K562 (cell line): Measurements from ENCODE around the gene CPT1B. TPM values are rescaled to one million over a fixed set of nuclear protein-coding genes. Genes with fewer than 3 reads are reported as not detected.
A peak's percentile ranks its signal among the peaks of the same experiment; 100 is the strongest.

Experiments used
- ATAC-seq: fragments of 200-7000 bp; cut with Tn5 transposase; 3 replicates; pipeline ENCODE4 v1.9.1; 2020; ENCODE audit warnings: moderate library complexity
- BruUV-seq: library from RNA; stranded (reverse); fragments of 400-500 nt; replicated peaks from 2 replicates; lab custom pipeline; 2021; lab: Mats Ljungman, UMichigan
- CTCF ChIA-PET: fragments of 300-600 bp; formaldehyde crosslinking; extraction: SDS; loops from one replicate; lab custom pipeline; 2021; ENCODE audit warnings: low intra/inter-chr PET ratio; lab: Yijun Ruan, JAX
- POLR2A ChIA-PET: fragments of 300-600, 350-650 bp; sonication (Branson Sonifier 250); formaldehyde crosslinking; extraction: SDS; loops from one replicate; lab custom pipeline; 2021; ENCODE audit warnings: antibody characterized with exemption, inconsistent platforms; lab: Yijun Ruan, JAX
- DNase-seq, 4 experiments: peaks; one replicate each; pipeline versions ENCODE4 v3.0.0 to v3.0.0-alpha.2; 2011 to 2018; ENCODE audit warnings: low spot score in 3 of 4, mixed read lengths in 3 of 4; ENCODE audit errors: extremely low read depth in 1 of 4
- FAIRE-seq: peaks from 2 replicates; lab custom pipeline; 2011; peaks lifted over from hg19 to GRCh38; lab: Jason Lieb, UNC
- H2AFZ ChIP-seq: 2 replicates; pipeline ENCODE4 v1.6.0; 2011; ENCODE audit warnings: low read depth, low read length, control low read depth, inconsistent platforms
- H3K27ac ChIP-seq: fragments of 200-600 bp; 3 replicates; pipeline ENCODE4 v1.8.0; 2011; ENCODE audit warnings: low read depth, mild to moderate bottlenecking, control low read depth, inconsistent platforms, low read length, moderate library complexity, mixed read lengths; ENCODE audit errors: extremely low read depth
- H3K27me3 ChIP-seq, 2 experiments: fragments of 300-600 bp in 1 of 2; 2 replicates in 1 of 2; 3 replicates in 1 of 2; pipeline versions ENCODE4 v1.6.0 to v1.8.0; 2011; ENCODE audit warnings: inconsistent platforms in 2 of 2, low read length in 2 of 2, mild to moderate bottlenecking in 1 of 2, mixed read lengths in 1 of 2, moderate library complexity in 1 of 2; ENCODE audit not compliant: control insufficient read depth in 2 of 2, insufficient read depth in 2 of 2
- H3K36me3 ChIP-seq: fragments of 300-600 bp; 3 replicates; pipeline ENCODE4 v1.8.0; 2011; ENCODE audit warnings: mild to moderate bottlenecking, low read length, inconsistent platforms; ENCODE audit not compliant: control insufficient read depth, insufficient read depth
- H3K4me1 ChIP-seq, 2 experiments: fragments of 200-600 bp in 1 of 2; replicated peaks in 1 of 2; 2 replicates in 1 of 2; 3 replicates in 1 of 2; pipeline versions ENCODE4 v1.5.1 to v1.8.0; 2011; ENCODE audit warnings: inconsistent platforms in 2 of 2, low read length in 2 of 2, mild to moderate bottlenecking in 1 of 2, mixed read lengths in 1 of 2, moderate library complexity in 1 of 2; ENCODE audit not compliant: control insufficient read depth in 2 of 2, insufficient read depth in 2 of 2
- H3K4me2 ChIP-seq: 2 replicates; pipeline ENCODE4 v1.6.1; 2011; ENCODE audit warnings: low read length, control low read depth, inconsistent platforms, mixed read lengths; ENCODE audit not compliant: insufficient read depth
- H3K4me3 ChIP-seq: fragments of 200-600 bp; sonication (generic), shearing (Covaris generic); 2 replicates; pipeline ENCODE4 v1.5.1; 2016; ENCODE audit warnings: control low read depth, inconsistent platforms
- H3K79me2 ChIP-seq: fragments of 200-600 bp; 3 replicates; pipeline ENCODE4 v1.8.0; 2011; ENCODE audit warnings: low read length, inconsistent platforms; ENCODE audit not compliant: control insufficient read depth, insufficient read depth
- H3K9ac ChIP-seq, 2 experiments: 2 replicates each; pipeline versions ENCODE4 v1.6.0 to v1.6.1; 2011; ENCODE audit warnings: low read depth in 2 of 2, low read length in 2 of 2, control low read depth in 1 of 2, inconsistent platforms in 1 of 2, mild to moderate bottlenecking in 1 of 2, mixed read lengths in 1 of 2; ENCODE audit not compliant: insufficient read depth in 1 of 2
- H3K9me1 ChIP-seq: one replicate; pipeline ENCODE4 v1.6.0; 2011; ENCODE audit warnings: inconsistent platforms, mild to moderate bottlenecking, low read length, moderate library complexity; ENCODE audit not compliant: control insufficient read depth, insufficient read depth
- H3K9me3 ChIP-seq: replicated peaks from 2 replicates; pipeline ENCODE4 v1.5.1; 2011; ENCODE audit warnings: low read depth, low read length, inconsistent platforms; ENCODE audit not compliant: control insufficient read depth, insufficient read depth
- H4K20me1 ChIP-seq: replicated peaks from 2 replicates; pipeline ENCODE4 v1.6.1; 2011; ENCODE audit warnings: low read length, inconsistent platforms, mixed read lengths; ENCODE audit not compliant: control insufficient read depth, insufficient read depth
- PRMT5 ChIP-seq: sonication (generic); formaldehyde crosslinking; IDR thresholded peaks from 2 replicates; pipeline ENCODE4 v1.5.0; 2020; ENCODE audit warnings: missing genetic modification reagents
- RFX1 ChIP-seq: fragments of 450-650 bp; IDR thresholded peaks from 2 replicates; pipeline ENCODE4 v1.6.1; 2016; ENCODE audit warnings: mild to moderate bottlenecking, moderate library complexity
- SREBF2 ChIP-seq: sonication (generic); formaldehyde crosslinking; IDR thresholded peaks from 2 replicates; pipeline ENCODE4 v1.4.0; 2020; ENCODE audit warnings: mild to moderate bottlenecking, missing genetic modification reagents
- ZMIZ1 ChIP-seq, 2 experiments: fragments of 150-350 bp in 1 of 2; IDR thresholded peaks; 2 replicates each; pipeline ENCODE4 v1.6.1; 2012 to 2016; ENCODE audit warnings: low read depth in 2 of 2, low read length in 2 of 2, mild to moderate bottlenecking in 1 of 2, moderate library complexity in 1 of 2
- ZNF175 ChIP-seq: fragments of 200-800 bp; sonication (Bioruptor generic); IDR thresholded peaks from 2 replicates; pipeline ENCODE4 v1.6.1; 2016; ENCODE audit warnings: low read depth, mild to moderate bottlenecking, missing genetic modification characterization, missing compliant biosample characterization
- ZZZ3 ChIP-seq: fragments of 450-650 bp; IDR thresholded peaks from 2 replicates; pipeline ENCODE4 v1.6.1; 2016; ENCODE audit warnings: antibody characterized with exemption, mild to moderate bottlenecking, moderate library complexity
- WGBS: fragments of 100-300 bp; shearing (Covaris generic); methylation state at CpG from one replicate; pipeline ENCODE4 v1.1.6; 2016; ENCODE audit warnings: low coverage, mixed read lengths; ENCODE audit not compliant: insufficient coverage; ENCODE audit errors: missing lambda C conversion rate; 5-methylcytosine and 5-hydroxymethylcytosine counted together
- in situ Hi-C: fragments of 300-500 bp; cut with MboI; formaldehyde crosslinking; loops from 4 replicates; pipeline ENCODE4 v1.15.0; 2018; ENCODE audit warnings: inconsistent platforms, mixed read lengths
- intact Hi-C: fragments of 100-400 bp; cut with micrococcal nuclease; formaldehyde crosslinking; loops from 2 replicates; pipeline ENCODE4 v1.14.2; 2022
- polyA plus RNA-seq, 8 experiments: library from polyadenylated mRNA; depleted of rRNA in 4 of 8; stranded (reverse) in 5 of 8; unstranded in 3 of 8; fragments of >200 nt; fragmentation: Nextera tagmentation in 2 of 8; fragmentation: Illumina TruSeq in 1 of 8; extraction: Ambion mirVana in 2 of 8; extraction: Trizol in 1 of 8; gene quantifications; 2 replicates each; pipeline versions ENCODE4 v1.2.1 to v1.2.3, GENCODE V29; 2011 to 2014; ENCODE audit warnings: inconsistent platforms in 1 of 8, missing spikeins in 1 of 8
- total RNA-seq, 7 experiments: library from RNA; depleted of rRNA in 6 of 7; stranded (reverse); fragments of >200 nt in 6 of 7; fragmentation: Illumina TruSeq in 2 of 7; extraction: Trizol in 2 of 7; gene quantifications; 2 replicates each; pipeline versions ENCODE4 v1.2.1 to v1.2.3, GENCODE V29; 2011 to 2021; ENCODE audit warnings: low replicate concordance in 1 of 7

CPT1B gene
- total and polyA plus RNA-seq, 9 of the 15 experiments (the other 6 are each of a cell fraction or from before 2014, with no cell fraction given), result 0.35 to 6.1 (median 2.6) TPM

GRCh38 chr22:50606946-50607658 lies 28.9 kb upstream of the CPT1B start:
- H3K4me1 ChIP-seq, result peaks cover 0 to 4% of the 10 kb centered on the region in 2 experiments; a peak in 3 of 5 replicates
- H3K79me2 ChIP-seq, result no peaks in the 10 kb centered on the region
- H3K9me1 ChIP-seq, result no peaks in the 10 kb centered on the region
- in situ Hi-C loops, result no loop called here
- TF ChIP-seq PRMT5 (CRISPR knock-in tag) (no peak), ZZZ3 (no peak)
- CTCF ChIA-PET, result no interaction called here
- no TSS peak for BruUV-seq
- H3K27ac ChIP-seq, result no peak overlapping the region
- no peak overlapping the region for H3K4me2 ChIP-seq
- no peak overlapping the region for H3K9ac ChIP-seq
- no peak overlapping the region for H2AFZ ChIP-seq
- FAIRE-seq, result no peak
- H3K36me3 ChIP-seq, result no peaks in the 10 kb centered on the region
- H3K9me3 ChIP-seq, result no peaks in the 10 kb centered on the region
- ATAC-seq, result no peak
- POLR2A ChIA-PET, result interaction anchor here (0.6 to 1.3 kb wide), 3 partner anchors 21 to 233 kb away, joined by 3 read pairs; partner anchors contain the start of gene ARSA
- H3K4me3 ChIP-seq, result no peak overlapping the region
- peaks cover 27 to 88% of the 10 kb centered on the region in 2 experiments for H3K27me3 ChIP-seq
- 4% methylated on average over 8 of the region's 18 CpGs for WGBS
- H4K20me1 ChIP-seq, result no peaks in the 10 kb centered on the region
- DNase-seq, result no peak
- intact Hi-C loops, result no loop called here

GRCh38 chr22:50606165-50606945 lies 28.1 kb upstream of the CPT1B start:
- BruUV-seq, result no TSS peak
- Histone ChIP-seq H3K27ac (no peak overlapping the region), H3K27me3 (peaks cover 27 to 87% of the 10 kb centered on the region in 2 experiments), H3K4me2 (no peak overlapping the region), H3K79me2 (no peaks in the 10 kb centered on the region), H2AFZ (no peak overlapping the region), H3K9me3 (no peaks in the 10 kb centered on the region), H3K9me1 (no peaks in the 10 kb centered on the region), H3K4me3 (no peak overlapping the region), H3K4me1 (peaks cover 0 to 7% of the 10 kb centered on the region in 2 experiments; a peak in 2 of 5 replicates), H3K9ac (no peak overlapping the region), H3K36me3 (no peaks in the 10 kb centered on the region), H4K20me1 (no peaks in the 10 kb centered on the region)
- no peak for DNase-seq
- intact Hi-C loops (no loop called here), in situ Hi-C loops (no loop called here)
- 1% methylated on average over 11 of the region's 19 CpGs for WGBS
- ChIA-PET CTCF (no interaction called here), POLR2A (interaction anchor here (0.6 to 1.3 kb wide), 5 partner anchors 22 to 416 kb away, joined by 3 to 4 read pairs (median 3); partner anchors contain the start of gene ARSA)
- ATAC-seq, result peak; percentile 56
- FAIRE-seq, result no peak
- no peak for TF ChIP-seq ZNF175 (CRISPR knock-in tag)
- no peak for TF ChIP-seq RFX1
- no peak for TF ChIP-seq SREBF2 (CRISPR knock-in tag)
- TF ChIP-seq ZMIZ1 (IDR thresholded peaks at IDR 0.05; ENCODE audit: low read depth in 2 of 2, low read length in 2 of 2), result no peak
